Tibial nerve (tissue), 3 donors: ENCODE results near the gene SLC35E1.

Experiments
- CTCF ChIP-seq, 5 experiments: fragments of 200-600 bp in 3 of 5; fragments of 450-650 bp in 2 of 5; sonication (generic) in 3 of 5; IDR thresholded peaks; one replicate each; pipeline ENCODE4 v1.5.1; 2016 to 2019; ENCODE audit warnings: antibody characterized with exemption in 5 of 5, mild to moderate bottlenecking in 3 of 5, moderate library complexity in 2 of 5
- POLR2A ChIP-seq, 2 donors: fragments of 450-650 bp; IDR thresholded peaks; one replicate each; pipeline ENCODE4 v1.6.1; 2017; ENCODE audit warnings: antibody characterized with exemption in 2 of 2, mild to moderate bottlenecking in 2 of 2, moderate library complexity in 2 of 2

GRCh38 chr19:16527334-16527935 is 44.8 kb downstream of the SLC35E1 start:
- TF ChIP-seq CTCF (IDR thresholded peaks at IDR 0.05) (no peak), POLR2A (IDR thresholded peaks at IDR 0.05) (no peak)
